K562 (cell line): ENCODE measurements around the gene OR4N5.
"Not testable (repeated sequence)": the region's sequence is repeated elsewhere in the genome, so short reads cannot be mapped to it uniquely, and the experiment has no call there.

Experiments used
- EP300 ChIP-seq: IDR thresholded peaks from 2 replicates; pipeline ENCODE4 v1.6.1; 2012; ENCODE audit warnings: low read length, improper control_type of control experiment
- ETV6 ChIP-seq, 3 experiments: fragments of 150-350 bp in 1 of 3; sonication (generic) in 1 of 3; formaldehyde crosslinking in 1 of 3; IDR thresholded peaks; 2 replicates each; pipeline versions ENCODE4 v1.6.1 to v1.8.0; 2014 to 2022; ENCODE audit warnings: borderline replicate concordance in 2 of 3, low read depth in 2 of 3, antibody characterized with exemption in 1 of 3, low read length in 1 of 3, mild to moderate bottlenecking in 1 of 3, missing genetic modification reagents in 1 of 3
- POLR2A ChIP-seq: fragments of 450-650 bp; conservative IDR thresholded peaks from 2 replicates; pipeline ENCODE4 v1.6.1; 2016
- TAF1 ChIP-seq: IDR thresholded peaks from 2 replicates; pipeline ENCODE4 v1.6.1; 2011; ENCODE audit warnings: mild to moderate bottlenecking, low read length, moderate library complexity; ENCODE audit not compliant: insufficient read depth, control insufficient read depth, severe bottlenecking; ENCODE audit errors: extremely low read depth
- TBP ChIP-seq: optimal IDR thresholded peaks from 2 replicates; pipeline ENCODE3; 2011; ENCODE audit warnings: low read depth, low read length, improper control_type of control experiment
- TEAD4 ChIP-seq, 2 experiments: sonication (generic) in 1 of 2; formaldehyde crosslinking in 1 of 2; IDR thresholded peaks; 2 replicates each; pipeline versions ENCODE4 v1.6.1 to v1.8.0; 2012 to 2022; ENCODE audit warnings: borderline replicate concordance in 1 of 2, inconsistent platforms in 1 of 2, low read length in 1 of 2, mild to moderate bottlenecking in 1 of 2, missing genetic modification reagents in 1 of 2
- TF ChIP-seq, protein P1 (sequence below): sonication (generic); formaldehyde crosslinking; IDR thresholded peaks from 2 replicates; pipeline ENCODE4 v1.8.1; 2023; ENCODE audit warnings: mild to moderate bottlenecking, missing genetic modification reagents
- TF ChIP-seq, protein P2 (sequence below): conservative IDR thresholded peaks from 2 replicates; pipeline ENCODE4 v1.6.1; 2011; ENCODE audit warnings: low read depth, mild to moderate bottlenecking, low read length; ENCODE audit not compliant: control insufficient read depth
- TF ChIP-seq, protein P3 (sequence below): IDR thresholded peaks from 2 replicates; pipeline ENCODE4 v1.6.1; 2016; ENCODE audit warnings: missing genetic modification characterization, missing compliant biosample characterization
- TF ChIP-seq, protein P4 (sequence below), 3 experiments: IDR thresholded peaks in 2 of 3; conservative IDR thresholded peaks in 1 of 3; 2 replicates each; pipeline ENCODE4 v1.5.1; 2011 to 2012; ENCODE audit warnings: low read length in 3 of 3, mild to moderate bottlenecking in 3 of 3, control low read depth in 2 of 3, improper control_type of control experiment in 1 of 3, inconsistent platforms in 1 of 3, low read depth in 1 of 3, mixed read lengths in 1 of 3, moderate library complexity in 1 of 3; ENCODE audit not compliant: insufficient read depth in 2 of 3

DNA sequence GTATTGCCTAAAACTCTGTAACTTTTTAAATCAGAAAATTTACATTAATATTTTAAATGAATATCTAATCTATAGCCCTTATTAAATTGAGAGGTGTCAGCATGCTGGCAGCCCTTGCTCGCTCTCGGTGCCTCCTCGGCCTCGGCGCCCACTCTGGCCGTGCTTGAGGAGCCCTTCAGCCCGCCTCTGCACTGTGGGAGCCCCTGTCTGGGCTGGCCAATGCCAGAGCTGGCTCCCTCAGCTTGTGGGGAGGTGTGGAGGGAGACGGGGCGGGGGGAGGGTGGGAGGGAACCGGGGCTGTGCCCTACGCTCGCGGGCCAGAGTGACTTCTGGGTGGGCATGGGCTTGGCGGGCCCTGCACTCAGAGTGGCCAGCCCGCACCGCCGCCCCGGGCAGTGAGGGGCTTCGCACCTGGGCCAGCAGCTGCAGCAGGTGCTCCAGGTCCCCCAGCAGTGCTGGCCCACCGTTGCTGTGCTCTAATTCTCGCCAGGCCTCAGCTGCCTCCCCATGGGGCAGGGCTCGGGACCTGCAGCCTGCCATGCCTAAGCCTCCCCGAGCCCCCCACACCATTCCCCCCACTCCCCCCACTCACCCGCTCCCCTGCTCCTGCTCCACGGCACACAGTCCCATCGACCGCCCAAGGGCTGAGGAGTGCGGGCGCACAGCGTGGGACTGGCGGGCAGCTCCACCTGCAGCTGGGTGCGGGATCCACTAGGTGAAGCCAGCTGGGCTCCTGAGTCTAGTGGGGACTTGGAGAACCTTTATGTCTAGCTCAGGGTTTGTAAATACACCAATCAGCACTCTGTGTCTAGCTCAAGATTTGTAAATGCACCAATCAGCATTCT, 39.5 kb upstream of the OR4N5 start:
- TF ChIP-seq ETV6 (IDR thresholded peaks at IDR 0.05; ENCODE audit: borderline replicate concordance in 1 of 2, low read depth in 2 of 2, low read length in 1 of 2); ETV6 (CRISPR knock-in tag; IDR thresholded peaks at IDR 0.05; ENCODE audit: borderline replicate concordance); EP300; TBP; POLR2A; TAF1; TEAD4 (IDR thresholded peaks at IDR 0.05; ENCODE audit: low read length); TEAD4 (CRISPR knock-in tag; IDR thresholded peaks at IDR 0.05; ENCODE audit: borderline replicate concordance): not testable (repeated sequence)
- TF ChIP-seq, protein P1, sequence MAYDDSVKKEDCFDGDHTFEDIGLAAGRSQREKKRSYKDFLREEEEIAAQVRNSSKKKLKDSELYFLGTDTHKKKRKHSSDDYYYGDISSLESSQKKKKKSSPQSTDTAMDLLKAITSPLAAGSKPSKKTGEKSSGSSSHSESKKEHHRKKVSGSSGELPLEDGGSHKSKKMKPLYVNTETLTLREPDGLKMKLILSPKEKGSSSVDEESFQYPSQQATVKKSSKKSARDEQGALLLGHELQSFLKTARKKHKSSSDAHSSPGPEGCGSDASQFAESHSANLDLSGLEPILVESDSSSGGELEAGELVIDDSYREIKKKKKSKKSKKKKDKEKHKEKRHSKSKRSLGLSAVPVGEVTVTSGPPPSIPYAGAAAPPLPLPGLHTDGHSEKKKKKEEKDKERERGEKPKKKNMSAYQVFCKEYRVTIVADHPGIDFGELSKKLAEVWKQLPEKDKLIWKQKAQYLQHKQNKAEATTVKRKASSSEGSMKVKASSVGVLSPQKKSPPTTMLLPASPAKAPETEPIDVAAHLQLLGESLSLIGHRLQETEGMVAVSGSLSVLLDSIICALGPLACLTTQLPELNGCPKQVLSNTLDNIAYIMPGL (CRISPR knock-in tag), result not testable (repeated sequence)
- TF ChIP-seq, protein P2, sequence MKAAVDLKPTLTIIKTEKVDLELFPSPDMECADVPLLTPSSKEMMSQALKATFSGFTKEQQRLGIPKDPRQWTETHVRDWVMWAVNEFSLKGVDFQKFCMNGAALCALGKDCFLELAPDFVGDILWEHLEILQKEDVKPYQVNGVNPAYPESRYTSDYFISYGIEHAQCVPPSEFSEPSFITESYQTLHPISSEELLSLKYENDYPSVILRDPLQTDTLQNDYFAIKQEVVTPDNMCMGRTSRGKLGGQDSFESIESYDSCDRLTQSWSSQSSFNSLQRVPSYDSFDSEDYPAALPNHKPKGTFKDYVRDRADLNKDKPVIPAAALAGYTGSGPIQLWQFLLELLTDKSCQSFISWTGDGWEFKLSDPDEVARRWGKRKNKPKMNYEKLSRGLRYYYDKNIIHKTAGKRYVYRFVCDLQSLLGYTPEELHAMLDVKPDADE, result not testable (repeated sequence)
- TF ChIP-seq, protein P3, sequence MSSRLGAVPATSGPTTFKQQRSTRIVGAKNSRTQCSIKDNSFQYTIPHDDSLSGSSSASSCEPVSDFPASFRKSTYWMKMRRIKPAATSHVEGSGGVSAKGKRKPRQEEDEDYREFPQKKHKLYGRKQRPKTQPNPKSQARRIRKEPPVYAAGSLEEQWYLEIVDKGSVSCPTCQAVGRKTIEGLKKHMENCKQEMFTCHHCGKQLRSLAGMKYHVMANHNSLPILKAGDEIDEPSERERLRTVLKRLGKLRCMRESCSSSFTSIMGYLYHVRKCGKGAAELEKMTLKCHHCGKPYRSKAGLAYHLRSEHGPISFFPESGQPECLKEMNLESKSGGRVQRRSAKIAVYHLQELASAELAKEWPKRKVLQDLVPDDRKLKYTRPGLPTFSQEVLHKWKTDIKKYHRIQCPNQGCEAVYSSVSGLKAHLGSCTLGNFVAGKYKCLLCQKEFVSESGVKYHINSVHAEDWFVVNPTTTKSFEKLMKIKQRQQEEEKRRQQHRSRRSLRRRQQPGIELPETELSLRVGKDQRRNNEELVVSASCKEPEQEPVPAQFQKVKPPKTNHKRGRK (tag), result not testable (repeated sequence)
- TF ChIP-seq, protein P4, sequence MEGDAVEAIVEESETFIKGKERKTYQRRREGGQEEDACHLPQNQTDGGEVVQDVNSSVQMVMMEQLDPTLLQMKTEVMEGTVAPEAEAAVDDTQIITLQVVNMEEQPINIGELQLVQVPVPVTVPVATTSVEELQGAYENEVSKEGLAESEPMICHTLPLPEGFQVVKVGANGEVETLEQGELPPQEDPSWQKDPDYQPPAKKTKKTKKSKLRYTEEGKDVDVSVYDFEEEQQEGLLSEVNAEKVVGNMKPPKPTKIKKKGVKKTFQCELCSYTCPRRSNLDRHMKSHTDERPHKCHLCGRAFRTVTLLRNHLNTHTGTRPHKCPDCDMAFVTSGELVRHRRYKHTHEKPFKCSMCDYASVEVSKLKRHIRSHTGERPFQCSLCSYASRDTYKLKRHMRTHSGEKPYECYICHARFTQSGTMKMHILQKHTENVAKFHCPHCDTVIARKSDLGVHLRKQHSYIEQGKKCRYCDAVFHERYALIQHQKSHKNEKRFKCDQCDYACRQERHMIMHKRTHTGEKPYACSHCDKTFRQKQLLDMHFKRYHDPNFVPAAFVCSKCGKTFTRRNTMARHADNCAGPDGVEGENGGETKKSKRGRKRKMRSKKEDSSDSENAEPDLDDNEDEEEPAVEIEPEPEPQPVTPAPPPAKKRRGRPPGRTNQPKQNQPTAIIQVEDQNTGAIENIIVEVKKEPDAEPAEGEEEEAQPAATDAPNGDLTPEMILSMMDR (IDR thresholded peaks at IDR 0.05 in 2 of 3, conservative IDR thresholded peaks at IDR 0.05 in 1 of 3; ENCODE audit: insufficient read depth in 2 of 3, low read depth in 1 of 3, low read length in 3 of 3), result not testable (repeated sequence)
